Activated effector memory CD4-positive, alpha-beta T cell treated with anti-CD3 and anti-CD28 coated beads, Interleukin-2, amount 50 U/mL, for 16 hours (primary cell): ENCODE measurements around the gene TDP1.

Experiments used
- DNase-seq: peaks from one replicate; pipeline ENCODE4 v3.0.0-alpha.2; 2020

Gene TDP1

DNA sequence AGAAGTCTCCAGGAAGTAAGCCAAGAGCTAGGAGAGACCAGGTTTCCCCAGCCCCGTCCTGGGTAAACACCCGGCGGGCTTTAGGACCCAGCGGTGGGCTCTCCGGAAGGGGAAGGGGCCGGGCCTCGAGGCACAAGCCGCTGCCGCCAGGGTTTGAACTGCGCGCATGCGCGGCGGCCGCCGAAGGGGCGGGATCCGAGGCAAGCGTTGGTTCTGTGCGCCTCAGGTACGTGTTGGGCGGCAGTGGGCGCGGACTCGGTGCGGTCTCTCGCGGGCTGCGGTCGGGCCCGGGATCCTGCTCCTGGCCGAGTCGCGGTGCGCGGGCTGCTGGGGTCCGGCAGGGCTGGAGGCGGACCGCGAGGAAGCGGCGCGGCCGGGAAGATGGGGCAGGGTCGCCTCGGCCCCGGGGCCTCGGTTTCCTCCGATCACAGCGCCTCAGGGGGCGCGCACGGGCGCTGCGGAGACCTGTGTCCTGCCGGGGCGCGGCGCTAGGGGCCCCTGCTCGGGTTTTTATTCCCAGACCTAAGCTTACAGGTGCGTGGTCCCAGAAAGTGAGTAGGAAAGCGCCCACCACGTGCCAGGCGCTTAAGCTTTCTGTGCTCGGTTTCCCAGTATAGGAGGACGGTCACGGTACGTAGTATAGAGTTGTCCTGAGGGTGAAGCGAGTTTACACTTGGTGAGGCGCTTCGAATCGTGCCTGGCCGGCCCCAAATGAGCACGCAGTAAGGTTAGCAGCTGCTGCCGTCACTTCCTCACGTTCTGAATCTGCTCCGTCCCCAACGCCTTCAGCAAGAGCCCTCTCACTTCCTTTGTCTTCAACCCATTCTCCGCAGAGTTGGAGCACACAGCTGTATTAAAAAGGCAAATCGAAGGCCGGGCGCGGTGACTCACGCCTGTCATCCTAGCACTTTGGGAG is at the start of gene TDP1:
TDP1 (plus strand) TSS at position 183 of the 916 bp plus-strand sequence. CDS start 7,188 bp downstream, outside the sequence.
- DNase-seq: peak; percentile 99

DNA sequence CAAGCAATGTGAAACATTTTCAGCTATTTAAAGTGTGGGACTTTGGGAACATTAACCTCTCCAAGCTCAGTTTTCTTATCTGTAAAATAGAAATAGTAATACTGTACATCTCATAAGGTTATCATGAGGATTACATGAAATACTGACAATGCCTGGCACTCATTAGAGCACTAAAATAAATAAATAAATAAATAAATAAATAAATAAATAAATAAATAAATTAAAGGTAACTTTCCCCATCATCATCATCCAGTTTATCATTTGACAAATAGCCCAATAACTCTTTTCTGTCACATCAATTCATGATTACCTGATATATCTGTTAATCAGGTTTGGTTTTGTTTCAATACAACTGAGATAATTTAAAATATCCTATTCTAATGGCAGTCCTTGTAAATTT is 49.7 kb upstream of the TDP1 start:
- no peak for DNase-seq

DNA sequence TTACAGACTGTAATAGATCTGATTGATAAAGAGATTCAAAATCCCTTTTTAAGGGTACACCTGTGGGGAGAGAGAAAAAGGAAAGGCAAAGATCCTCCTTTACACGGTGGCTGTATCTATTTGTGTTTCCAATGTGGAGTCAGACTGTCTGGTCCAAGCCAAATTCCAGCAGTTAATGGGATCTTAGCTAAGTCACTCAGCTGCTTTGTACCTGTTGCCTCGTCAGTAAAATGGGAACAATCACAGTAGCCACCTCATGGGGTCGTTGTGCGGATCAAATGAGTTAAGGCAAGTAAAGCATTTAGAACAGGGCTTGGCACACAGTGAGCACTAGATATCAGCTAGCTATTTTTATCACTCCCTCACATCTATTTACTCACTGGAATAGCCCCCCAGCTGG is 48.1 kb upstream of the TDP1 start:
- no peak for DNase-seq

DNA sequence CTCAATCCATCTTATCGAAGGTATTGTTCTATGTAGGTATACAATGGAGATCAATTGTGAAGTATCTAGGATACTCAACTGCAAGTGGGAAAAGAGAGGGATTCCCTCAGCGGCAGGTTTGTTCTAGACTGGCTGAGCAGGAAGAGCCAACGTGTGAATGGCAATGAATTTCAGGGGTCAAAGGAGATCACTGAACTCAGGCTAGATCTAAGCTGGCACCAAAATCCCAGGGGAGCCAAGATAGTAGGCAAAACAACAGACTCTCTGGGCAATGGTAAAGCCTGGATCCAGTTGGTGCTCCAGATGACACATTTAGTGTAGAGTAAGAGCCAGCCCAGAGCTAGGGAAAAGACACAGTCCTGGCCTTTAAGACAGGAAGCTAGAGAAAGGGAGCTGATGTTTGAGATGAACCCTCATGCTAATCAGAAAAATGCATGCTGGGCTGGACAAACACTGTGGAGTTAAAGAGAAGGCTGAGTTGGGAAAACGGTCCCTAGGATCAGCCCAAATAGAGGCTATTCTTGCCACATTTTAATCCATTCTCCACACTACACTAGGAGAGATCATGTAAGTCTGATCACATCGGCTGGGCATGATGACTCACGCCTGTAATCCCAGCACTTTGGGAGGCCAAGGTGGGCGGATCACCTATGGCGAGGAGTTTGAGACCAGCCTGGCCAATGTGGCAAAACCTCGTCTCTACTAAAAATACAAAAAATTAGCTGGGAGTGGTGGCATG is 46.8 kb upstream of the TDP1 start:
- no peak for DNase-seq

DNA sequence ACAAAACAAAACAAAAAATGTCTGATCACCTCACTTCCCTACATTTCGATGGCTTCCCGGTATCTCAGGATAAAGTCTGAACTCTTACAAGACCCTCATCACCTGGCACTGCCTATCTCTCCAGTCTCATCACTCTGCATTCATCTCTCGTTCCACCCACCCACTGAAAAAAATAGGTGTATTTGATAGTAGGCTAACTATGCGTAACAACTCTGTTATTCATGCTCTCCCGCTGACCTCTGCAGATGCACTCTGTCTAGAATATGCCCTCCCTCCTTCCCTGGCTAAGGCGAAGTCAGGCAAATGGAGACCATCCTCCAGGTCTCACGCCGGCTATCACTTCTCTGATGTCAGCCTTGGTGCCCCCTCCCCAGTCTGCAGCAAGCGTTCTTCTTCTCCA is 46.1 kb upstream of the TDP1 start:
- no peak for DNase-seq

DNA sequence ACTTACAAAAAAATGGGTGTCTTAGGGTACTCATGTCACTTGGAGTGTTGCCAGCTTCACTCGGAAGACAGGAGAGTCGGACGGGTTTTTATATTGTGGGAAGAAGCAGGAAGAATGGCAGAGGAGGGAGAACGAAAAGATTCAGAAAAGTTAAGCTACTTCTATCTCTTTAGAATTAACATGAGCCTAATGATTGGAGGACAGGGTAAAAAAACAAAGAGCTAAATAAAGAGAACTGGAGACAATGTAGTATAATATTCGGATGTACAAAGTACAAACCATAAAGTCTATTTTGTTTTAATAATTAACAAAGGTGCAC is 45.1 kb upstream of the TDP1 start:
- DNase-seq: no peak

DNA sequence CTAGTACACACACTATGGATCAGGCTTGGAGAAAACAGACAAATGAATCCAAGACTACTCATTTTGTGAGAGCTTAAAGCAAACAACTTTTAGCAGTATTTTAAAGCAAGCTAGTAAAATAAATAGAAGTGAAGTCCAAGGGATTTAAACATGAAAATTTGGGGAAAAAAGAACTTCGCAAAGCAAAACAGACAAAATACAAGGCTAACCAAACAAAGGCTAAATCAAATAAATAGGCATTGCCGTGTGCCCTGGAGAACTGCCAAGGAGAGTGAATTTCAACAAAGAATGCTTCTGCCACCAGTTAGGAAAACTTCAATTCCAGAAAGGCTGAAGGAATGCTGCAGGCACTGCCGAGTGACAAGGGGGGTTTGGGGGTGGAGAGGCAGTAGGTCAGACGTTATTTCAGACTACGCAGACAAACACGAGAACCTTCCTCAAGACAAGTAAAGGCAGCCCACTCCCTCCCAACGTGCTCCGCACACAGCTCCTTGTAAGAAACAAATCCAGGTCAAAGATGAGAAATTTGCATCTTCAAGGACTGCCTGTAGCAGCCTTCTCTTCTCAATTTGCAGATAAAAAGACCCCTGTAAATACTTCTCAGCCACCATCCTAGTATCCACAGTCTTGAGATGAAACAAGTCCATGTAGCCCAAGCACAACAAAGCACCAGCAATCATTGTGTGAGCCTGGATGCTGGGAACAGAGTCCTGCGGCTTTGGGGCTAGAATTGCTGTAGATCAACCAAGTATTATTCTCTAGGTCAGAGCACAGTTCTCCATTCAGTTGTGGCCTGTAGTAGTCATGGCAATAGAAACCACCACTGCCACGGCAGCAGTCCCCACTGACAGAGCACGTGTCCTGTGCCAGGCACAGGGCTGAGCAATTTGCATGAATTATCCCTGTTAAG is 44.5 kb upstream of the TDP1 start:
- DNase-seq: no peak

DNA sequence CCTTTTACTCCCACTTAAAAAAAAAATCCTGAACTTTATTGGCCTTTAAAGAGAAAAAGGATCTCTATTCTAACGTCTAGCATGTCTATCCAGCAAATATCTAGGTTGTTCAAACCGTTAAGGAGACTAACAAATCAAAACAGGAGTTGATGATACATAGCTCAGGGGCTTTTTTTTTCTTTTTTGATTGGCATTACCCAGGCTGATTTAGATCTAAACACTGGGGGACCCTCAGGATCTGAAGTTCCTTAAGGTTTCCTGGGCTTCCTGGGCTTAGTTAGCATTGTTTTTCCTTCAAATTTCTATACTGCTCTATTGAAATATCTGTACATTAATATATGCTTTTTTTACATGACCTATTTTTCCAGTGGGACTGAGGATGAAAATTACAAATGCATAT is 43.5 kb upstream of the TDP1 start:
- no peak for DNase-seq

DNA sequence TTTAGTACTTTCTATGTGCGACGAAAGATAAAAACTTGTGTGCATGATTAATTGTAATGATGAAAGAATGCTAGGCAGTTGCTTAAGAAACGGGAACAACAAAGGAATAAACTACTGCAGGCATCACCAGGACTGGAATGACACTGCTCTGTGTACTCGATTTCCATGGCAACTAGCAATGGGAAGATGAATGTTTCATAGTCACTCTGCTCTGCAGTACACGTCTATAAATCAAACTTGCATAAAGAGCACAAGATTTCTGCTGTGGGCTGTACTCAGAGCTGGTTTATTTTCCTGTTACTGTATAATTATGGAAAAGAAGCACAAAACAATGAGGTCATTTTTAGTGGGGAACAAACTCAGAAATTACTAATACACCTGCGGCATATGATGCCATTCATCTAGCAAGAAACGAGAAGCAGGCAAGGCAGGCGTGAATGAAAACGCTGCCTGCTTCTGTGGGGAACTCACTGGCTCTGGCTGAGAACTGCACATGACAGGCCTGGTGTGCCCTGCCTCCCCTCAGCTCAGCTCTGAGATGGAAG is 43.0 kb upstream of the TDP1 start:
- DNase-seq: no peak

DNA sequence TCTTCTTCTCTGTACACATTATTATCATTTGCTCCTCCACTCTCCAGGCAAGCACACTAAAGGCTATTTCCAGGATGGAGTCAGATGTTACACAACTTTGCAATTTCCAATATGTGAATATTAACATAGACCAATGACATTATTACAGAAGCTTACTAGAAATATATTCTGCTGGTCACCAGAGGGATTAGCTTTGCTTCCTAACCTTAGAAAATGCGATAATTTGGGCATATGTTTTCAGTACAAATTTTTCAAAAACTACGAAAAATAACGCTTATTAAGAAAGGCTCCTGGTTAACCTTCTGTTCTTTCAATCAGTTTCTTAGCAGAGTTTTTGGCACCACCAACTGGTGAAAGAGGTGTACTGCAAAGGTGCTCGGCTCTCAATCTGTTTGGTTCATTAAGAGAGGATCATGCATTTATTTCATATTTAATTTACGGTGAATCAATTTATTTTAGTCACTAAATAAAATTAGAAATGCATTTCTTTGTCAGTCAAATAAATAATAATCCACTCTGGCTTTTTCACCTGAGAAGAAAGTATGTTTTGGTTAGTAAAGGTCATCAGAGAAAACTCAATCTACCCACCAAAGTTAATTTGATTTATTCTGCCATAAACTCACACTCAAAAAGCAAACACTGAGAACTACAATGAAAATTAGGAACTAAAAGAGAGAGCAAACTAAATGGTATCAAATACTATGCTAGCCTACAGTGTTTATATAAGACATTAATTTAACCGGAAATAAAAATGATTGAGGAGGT is 40.4 kb upstream of the TDP1 start:
- DNase-seq: peak; percentile 82

DNA sequence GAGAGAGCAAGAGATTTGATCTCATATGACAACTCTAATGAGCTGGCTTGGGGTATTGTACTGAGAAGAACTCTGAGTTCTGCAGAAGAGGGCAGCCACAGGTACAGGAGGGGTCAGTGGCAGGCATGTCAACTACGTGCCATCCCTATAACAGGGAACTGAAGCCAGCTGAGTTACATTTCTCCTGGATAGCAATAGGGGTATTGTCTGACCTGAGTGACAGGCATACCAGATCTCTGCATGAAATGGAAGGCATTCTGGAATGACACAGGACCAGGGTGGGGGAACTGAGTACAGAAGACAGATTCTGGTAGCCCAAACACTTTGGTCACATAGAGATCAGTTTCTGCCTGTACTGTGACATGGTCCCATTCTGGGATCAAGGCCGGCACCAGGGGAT is 37.0 kb upstream of the TDP1 start:
- no peak for DNase-seq

DNA sequence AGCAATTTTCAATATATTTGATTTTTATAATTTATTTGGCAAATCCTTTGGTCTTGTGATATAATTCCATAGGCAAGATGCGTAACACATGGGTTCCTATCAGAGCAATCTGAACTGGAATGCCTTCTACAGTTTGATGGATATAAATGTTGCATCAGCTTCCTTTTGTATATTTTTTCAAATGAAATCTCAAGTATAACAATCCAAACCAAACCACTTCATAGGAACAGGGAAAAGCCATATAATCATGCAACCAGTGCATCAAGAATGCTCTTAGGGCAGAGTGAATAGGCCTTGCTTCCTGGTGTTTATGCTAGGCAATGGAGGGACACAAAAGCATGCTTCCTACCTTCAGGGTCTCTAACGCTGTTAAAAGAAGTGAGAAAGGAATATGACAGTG is 35.7 kb upstream of the TDP1 start:
- DNase-seq: no peak

DNA sequence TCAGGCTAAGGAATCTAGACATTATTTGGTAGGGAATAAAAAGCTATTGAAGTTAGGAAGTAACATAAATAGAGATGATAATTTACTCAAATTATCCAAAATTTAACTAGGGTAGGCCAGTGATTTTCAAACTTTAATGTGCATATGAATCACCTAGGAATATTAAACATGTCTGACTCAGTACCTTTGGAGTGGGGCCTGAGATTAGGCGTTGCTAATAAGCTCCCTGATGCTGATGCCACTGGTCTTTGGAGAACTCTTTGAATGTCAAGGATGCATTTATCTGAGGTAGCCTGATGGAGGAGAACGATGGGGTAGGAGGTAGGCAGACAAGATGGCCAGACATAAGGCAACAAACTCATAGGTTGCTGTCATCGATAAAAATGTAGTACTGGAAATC is 34.4 kb upstream of the TDP1 start:
- no peak for DNase-seq

DNA sequence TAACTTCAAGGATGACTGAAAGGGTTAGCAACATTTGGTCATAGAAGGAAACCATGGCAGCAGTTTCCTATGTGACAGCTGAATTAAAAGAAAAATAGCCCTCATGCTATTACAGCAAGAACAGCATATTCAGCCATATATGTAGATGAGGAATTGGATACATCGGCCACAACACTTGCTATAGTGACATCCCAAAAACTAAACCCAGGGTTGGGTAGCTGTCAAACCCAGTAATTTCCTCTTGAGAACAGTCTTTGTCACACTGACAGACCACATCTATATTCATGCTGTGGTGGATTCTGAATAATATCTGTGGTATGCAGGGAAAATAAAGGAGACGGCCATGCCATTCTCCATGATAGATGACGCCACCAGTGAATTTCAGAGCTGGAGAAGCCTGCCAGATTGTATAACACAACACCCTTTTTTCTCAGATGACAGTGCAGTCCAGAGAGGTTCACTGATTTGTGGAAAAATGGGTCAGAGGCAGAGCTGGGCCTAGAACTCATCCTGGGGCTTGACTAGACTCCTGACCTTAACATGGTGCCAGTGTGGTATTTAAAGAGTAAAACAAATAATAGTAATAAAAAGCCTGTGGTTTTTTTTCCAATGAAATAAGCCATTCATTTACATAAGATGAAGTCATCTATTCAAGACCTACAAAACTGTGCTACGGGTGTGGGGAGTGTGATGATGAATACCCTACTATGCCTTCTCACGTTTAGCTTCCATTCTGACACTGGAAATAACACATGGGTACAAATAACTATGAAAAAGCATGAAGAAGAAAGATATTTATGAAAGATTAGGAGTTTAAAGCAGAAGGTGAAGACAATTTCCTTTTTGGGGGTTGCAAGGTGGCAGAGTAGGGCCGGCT is 33.5 kb upstream of the TDP1 start:
- DNase-seq: no peak

DNA sequence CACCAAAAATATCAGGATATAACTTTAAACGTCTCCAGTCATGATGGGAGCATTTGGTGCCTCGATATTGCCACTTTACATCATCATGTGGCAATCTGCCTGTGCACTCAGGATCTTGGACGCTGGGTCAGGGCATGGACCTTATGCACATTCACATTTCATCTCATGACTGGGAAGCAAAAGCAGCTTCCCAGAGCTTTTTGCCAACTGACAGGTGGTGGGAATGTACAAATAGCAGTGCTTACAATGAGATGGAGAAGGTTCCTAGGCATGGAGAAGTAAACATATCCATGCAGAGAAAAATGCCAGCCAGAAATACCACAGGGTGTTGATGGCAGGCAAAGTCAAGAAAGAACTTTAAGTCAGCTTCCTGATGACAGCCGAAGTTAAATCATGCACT is 31.5 kb upstream of the TDP1 start:
- DNase-seq: no peak

DNA sequence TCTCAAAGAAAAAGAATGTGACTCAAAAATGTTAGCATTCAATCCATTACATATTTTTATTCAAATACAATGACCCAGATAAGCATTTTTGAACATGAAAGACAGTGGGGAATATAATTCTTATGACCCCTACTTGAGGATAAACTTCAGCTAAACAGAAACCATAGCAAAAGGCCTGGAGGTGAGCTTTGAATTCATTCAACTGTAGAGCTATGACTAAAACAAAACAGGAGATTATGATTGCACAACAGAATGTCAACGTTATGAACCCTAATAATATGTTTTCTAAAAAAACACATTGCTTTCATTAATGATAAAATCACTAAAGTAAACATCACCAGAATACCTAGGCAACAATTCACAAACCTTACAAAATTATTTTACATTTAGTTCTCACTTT is 29.0 kb upstream of the TDP1 start:
- no peak for DNase-seq

DNA sequence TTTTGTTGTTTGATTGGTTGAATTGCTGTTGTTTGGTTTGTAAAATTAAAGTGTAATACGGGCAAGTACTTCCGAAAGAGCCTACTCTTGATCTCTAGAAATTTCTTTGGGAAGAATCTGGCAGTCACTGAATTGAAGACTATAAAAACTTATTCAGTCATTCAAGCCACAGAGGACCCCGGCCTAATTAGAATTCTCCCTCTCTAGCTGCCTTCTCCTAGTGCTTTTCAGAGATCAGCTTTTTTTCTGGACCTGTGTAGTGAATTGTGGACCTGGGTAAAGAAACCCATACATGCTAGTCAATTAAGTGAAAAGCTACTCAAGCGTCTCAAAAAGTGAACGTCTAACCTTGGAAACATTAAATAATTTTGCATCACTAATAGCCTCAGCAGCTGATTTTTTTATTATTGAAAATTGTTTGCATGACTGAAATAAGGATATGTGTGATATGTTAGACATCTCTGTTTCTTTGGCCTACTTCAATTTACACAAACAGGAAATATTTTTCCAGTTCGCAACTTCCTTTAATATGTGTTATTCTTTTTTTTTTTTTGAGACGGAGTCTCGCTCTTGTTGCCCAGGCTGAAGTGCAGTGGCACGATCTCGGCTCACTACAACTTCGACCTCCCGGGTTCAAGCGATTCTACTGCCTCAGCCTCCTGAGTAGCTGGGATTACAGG is 28.4 kb upstream of the TDP1 start:
- DNase-seq: no peak

DNA sequence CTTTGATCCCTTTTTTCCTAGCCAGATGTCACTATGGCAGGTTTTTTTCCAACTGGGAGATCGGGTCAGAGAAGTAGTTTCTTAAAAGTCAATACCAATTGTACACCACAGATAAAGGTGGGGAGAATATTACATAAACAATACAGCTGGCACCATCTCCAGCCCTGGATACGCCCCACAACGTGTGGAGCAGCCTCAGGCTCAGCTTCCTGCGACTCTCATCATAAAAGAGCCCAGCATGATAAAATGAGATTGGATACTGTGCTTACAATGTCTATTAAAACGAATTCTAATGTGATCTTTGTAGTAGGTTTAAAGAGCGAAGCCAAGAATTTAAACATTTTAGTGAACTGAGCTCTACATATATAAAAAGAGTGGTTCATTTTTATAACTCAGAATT is 22.7 kb upstream of the TDP1 start:
- DNase-seq: no peak

DNA sequence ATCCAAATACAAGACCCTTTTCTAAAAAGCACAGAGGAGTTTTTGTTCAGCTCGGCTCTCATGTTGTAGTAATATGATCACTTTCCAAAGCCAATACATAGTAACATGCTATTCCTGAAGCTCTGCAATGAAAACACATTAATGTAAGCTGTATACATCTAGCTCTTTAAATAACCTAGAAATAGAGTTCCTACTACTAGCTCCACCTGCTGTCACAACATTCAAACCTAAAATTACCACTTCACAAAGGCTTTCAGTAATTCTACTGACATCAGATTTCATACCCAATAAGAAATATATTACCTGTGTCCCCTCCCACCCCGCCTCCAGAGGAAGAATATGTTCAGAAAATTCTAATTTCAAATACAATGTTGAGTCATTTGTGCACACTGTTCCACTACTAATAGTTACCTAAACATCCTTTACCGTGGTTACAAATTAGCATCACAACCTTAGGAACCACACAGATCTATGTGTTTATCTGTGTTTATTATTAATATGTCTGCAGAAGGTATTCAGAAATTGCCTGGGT is 19.0 kb upstream of the TDP1 start:
- no peak for DNase-seq

DNA sequence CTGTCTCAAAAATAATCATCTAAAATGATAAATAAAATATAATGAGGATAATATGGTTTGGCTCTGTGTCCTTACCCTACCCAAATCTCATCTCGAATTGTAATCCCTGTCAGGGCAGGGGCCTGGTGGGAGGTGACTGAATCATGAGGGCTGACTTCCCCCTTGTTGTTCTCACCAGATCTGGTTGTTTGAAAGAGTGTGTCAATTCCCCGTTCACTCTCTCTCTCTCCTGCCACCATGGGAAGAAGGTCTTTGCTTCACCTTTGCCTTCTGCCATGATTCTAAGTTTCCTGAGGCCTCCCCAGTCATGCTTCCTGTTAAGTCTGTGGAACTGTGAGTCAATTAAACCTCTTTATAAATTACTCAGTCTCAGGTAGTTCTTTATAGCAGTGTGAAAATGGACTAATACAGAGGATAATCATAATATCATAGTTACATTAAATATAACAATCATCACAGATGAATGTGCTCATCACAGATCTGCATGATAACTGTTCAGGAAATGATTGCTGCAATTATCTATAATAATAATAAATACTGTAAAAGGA is 13.8 kb upstream of the TDP1 start:
- no peak for DNase-seq
